SU-DHL-6 (cell line): ENCODE results near the gene TREM1.

Source experiments
- EZH2phosphoT487 ChIP-seq: fragments of 200-600 bp; sonication (generic), shearing (Covaris generic); conservative IDR thresholded peaks from 2 replicates; pipeline ENCODE4 v1.6.1; 2018; ENCODE audit warnings: mild to moderate bottlenecking, antibody characterized with exemption, low read length, moderate library complexity, mixed read lengths
- TF ChIP-seq, protein P1 (sequence below): fragments of 200-600 bp; sonication (generic); IDR thresholded peaks from one replicate; pipeline ENCODE4 v1.5.1; 2017; ENCODE audit warnings: antibody characterized with exemption, mild to moderate bottlenecking, low read length, moderate library complexity; ENCODE audit not compliant: insufficient read depth, poor library complexity, severe bottlenecking

DNA sequence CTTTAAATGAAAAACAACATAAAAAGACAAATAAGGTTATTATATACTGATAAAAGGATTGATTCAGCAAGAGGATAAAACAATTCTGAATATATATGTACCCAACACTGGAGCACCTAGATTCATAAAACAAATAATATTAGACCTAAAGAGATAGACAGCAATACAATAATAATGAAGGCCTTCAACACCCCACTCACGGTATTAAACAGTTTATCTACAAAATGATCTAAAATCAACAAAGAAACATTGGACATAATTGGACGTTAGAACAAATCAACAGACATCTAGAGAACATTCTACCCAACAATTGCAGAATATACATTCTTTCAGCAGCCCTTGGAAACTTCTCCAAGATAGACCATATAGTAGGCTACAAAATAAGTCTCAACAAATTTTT, 24.1 kb downstream of the TREM1 start:
- TF ChIP-seq, protein P1, sequence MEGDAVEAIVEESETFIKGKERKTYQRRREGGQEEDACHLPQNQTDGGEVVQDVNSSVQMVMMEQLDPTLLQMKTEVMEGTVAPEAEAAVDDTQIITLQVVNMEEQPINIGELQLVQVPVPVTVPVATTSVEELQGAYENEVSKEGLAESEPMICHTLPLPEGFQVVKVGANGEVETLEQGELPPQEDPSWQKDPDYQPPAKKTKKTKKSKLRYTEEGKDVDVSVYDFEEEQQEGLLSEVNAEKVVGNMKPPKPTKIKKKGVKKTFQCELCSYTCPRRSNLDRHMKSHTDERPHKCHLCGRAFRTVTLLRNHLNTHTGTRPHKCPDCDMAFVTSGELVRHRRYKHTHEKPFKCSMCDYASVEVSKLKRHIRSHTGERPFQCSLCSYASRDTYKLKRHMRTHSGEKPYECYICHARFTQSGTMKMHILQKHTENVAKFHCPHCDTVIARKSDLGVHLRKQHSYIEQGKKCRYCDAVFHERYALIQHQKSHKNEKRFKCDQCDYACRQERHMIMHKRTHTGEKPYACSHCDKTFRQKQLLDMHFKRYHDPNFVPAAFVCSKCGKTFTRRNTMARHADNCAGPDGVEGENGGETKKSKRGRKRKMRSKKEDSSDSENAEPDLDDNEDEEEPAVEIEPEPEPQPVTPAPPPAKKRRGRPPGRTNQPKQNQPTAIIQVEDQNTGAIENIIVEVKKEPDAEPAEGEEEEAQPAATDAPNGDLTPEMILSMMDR, result no peak
- TF ChIP-seq EZH2phosphoT487, result no peak
